Hindlimb muscle (tissue), 1 donor: ENCODE measurements around the gene SPTBN5. TPM values are rescaled to one million over a fixed set of nuclear protein-coding genes. Genes with fewer than 3 reads are reported as not detected.

Source experiments
- DNase-seq: peaks from one replicate; pipeline ENCODE4 v3.0.0-alpha.2; 2013
- polyA plus RNA-seq: library from polyadenylated mRNA; unstranded; fragments of 120-200 nt; gene quantifications from one replicate; pipeline ENCODE4 v1.2.1, GENCODE V29; 2013; ENCODE audit not compliant: insufficient read length

Gene SPTBN5
- polyA plus RNA-seq, 1 donor: 5.2 TPM

- DNase-seq: no peak
Measured at GRCh38 chr15:41801185-41801584, 92.7 kb downstream of the SPTBN5 start.

- no peak for DNase-seq
Measured at GRCh38 chr15:41799488-41799805, 94.4 kb downstream of the SPTBN5 start.

DNA sequence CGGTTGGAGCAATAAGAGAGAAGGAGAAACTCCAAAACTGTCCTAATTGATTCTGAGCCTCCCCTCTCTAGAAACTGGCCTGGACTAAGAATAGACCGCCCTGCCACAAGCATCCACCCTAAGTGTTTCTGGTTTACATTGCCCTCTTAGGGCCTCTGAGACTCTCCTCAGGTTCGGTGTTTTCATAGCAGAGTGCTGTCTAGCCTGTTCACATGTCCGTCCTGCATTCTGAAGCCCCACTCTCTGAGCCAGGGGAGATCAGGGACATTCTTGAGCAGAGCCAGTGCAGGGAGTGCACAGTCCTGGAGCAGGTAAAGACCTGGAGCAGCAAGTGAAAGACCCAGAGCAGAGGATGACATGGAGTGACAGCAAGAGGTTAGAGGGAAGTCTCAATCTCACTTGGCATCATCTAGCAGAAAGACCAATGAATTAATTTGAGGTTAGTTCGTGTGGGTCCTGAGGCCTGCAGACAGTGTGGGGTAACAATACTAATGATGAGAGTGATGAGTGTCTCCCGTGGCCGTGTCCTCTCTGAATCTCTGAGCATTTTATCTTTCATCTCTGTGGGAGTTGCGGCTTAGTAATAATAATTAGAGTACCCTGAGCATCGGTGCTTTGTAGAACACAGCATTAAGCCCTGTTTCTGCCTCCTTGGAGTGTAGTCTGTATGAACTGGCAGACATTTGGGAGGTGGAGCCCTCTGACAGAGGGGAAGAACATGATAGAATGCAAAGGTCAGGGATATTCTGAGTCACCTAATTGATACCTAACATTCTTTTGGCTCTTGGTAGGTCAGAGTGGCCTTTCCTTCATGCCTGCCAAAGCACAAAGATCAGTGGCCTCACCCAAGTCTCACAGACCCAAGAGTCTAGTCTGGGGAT, 95.0 kb downstream of the SPTBN5 start:
- DNase-seq: no peak

Other genes with a start within 250 kb of the SPTBN5 start
- 22.0 TPM for gene MGA, start 233.6 kb downstream of the SPTBN5 start, polyA plus RNA-seq
- gene MAPKBP1, start 119.6 kb downstream of the SPTBN5 start, polyA plus RNA-seq: 13.1 TPM
- 10.9 TPM for gene JMJD7, start 66.0 kb downstream of the SPTBN5 start, polyA plus RNA-seq
- 7.0 TPM for gene PLA2G4B, start 55.2 kb downstream of the SPTBN5 start, polyA plus RNA-seq
- 43.0 TPM for gene EHD4, start 78.5 kb upstream of the SPTBN5 start, polyA plus RNA-seq
- 1.8 TPM for gene PLA2G4E, start 127.0 kb upstream of the SPTBN5 start, polyA plus RNA-seq
- 0.08 TPM for gene PLA2G4D, start 200.5 kb upstream of the SPTBN5 start, polyA plus RNA-seq